Neural cell (in vitro differentiated cells): ENCODE results near the gene BLOC1S5. TPM values are rescaled to one million over a fixed set of nuclear protein-coding genes. Genes with fewer than 3 reads are reported as not detected.

Source experiments
- H2AFZ ChIP-seq: fragments of 200-600, 300-800 bp; sonication (generic), shearing (Covaris generic); 2 replicates; pipeline ENCODE4 v1.6.0; 2014; ENCODE audit warnings: low read depth, mild to moderate bottlenecking, antibody characterized with exemption, low read length, moderate library complexity
- H3F3A ChIP-seq: fragments of 200-600 bp; shearing (Covaris generic); 2 replicates; pipeline ENCODE4 v1.6.1; 2016; ENCODE audit warnings: mild to moderate bottlenecking, moderate library complexity, mixed read lengths, antibody characterized with exemption, low read length; ENCODE audit not compliant: insufficient read depth, poor library complexity, severe bottlenecking
- H3K27ac ChIP-seq: fragments of 200-600, 300-800 bp; sonication (generic), shearing (Covaris generic); 2 replicates; pipeline ENCODE4 v1.5.1; 2014; ENCODE audit warnings: mild to moderate bottlenecking, low read length, moderate library complexity
- H3K27me3 ChIP-seq: fragments of 300-800, 200-600 bp; sonication (generic), shearing (Covaris generic); 2 replicates; pipeline ENCODE4 v1.6.0; 2014; ENCODE audit warnings: mild to moderate bottlenecking, low read depth, low read length, moderate library complexity; ENCODE audit not compliant: insufficient read depth
- H3K36me3 ChIP-seq: fragments of 300-800, 200-600 bp; sonication (generic), shearing (Covaris generic); 2 replicates; pipeline ENCODE4 v1.5.1; 2014; ENCODE audit warnings: mild to moderate bottlenecking, antibody characterized with exemption, low read length, moderate library complexity; ENCODE audit not compliant: insufficient read depth
- H3K4me2 ChIP-seq: fragments of 300-800, 200-600 bp; sonication (generic), shearing (Covaris generic); 2 replicates; pipeline ENCODE4 v1.6.0; 2014; ENCODE audit warnings: mild to moderate bottlenecking, low read length
- H3K4me3 ChIP-seq: fragments of 300-800, 200-600 bp; sonication (generic), shearing (Covaris generic); 2 replicates; pipeline ENCODE4 v1.5.1; 2014; ENCODE audit warnings: mild to moderate bottlenecking, low read length, moderate library complexity
- H3K79me2 ChIP-seq: fragments of 200-600 bp; shearing (Covaris generic); replicated peaks from 2 replicates; pipeline ENCODE4 v1.6.0; 2014; ENCODE audit warnings: mild to moderate bottlenecking, low read length, moderate library complexity; ENCODE audit not compliant: insufficient read depth
- H3K9ac ChIP-seq: fragments of 300-800, 200-600 bp; sonication (generic), shearing (Covaris generic); 2 replicates; pipeline ENCODE4 v1.6.1; 2016; ENCODE audit warnings: mild to moderate bottlenecking, low read length, mixed read lengths
- H3K9me2 ChIP-seq: fragments of 200-600 bp; shearing (Covaris generic); 2 replicates; pipeline ENCODE4 v1.6.1; 2016; ENCODE audit warnings: mild to moderate bottlenecking, low read length, mixed read lengths; ENCODE audit not compliant: insufficient read depth
- H3K9me3 ChIP-seq: fragments of 200-600, 300-800 bp; sonication (generic), shearing (Covaris generic); 2 replicates; pipeline ENCODE4 v1.6.1; 2016; ENCODE audit warnings: mild to moderate bottlenecking, mixed run types, low read length, moderate library complexity, mixed read lengths
- H4K20me1 ChIP-seq: fragments of 200-600 bp; shearing (Covaris generic); 2 replicates; pipeline ENCODE4 v1.6.1; 2016; ENCODE audit warnings: mild to moderate bottlenecking, mixed run types; ENCODE audit not compliant: insufficient read depth
- CTCF ChIP-seq: fragments of 450-650 bp; IDR thresholded peaks from 2 replicates; pipeline ENCODE4 v1.5.1; 2014; ENCODE audit warnings: antibody characterized with exemption, mild to moderate bottlenecking, moderate library complexity; ENCODE audit not compliant: poor library complexity, severe bottlenecking
- EP300 ChIP-seq: fragments of 450-650 bp; conservative IDR thresholded peaks from 2 replicates; pipeline ENCODE4 v1.6.1; 2014; ENCODE audit warnings: antibody characterized with exemption, mild to moderate bottlenecking, moderate library complexity; ENCODE audit not compliant: poor library complexity, severe bottlenecking
- EZH2 ChIP-seq: fragments of 200-600, 300-800 bp; shearing (Covaris generic), sonication (generic); IDR thresholded peaks from 2 replicates; pipeline ENCODE4 v1.6.1; 2014; ENCODE audit warnings: antibody characterized with exemption, low read length, borderline replicate concordance, mild to moderate bottlenecking; ENCODE audit not compliant: insufficient read depth, poor library complexity, severe bottlenecking
- MXI1 ChIP-seq: fragments of 450-650 bp; conservative IDR thresholded peaks from 2 replicates; pipeline ENCODE4 v1.6.1; 2014; ENCODE audit warnings: antibody characterized with exemption, mild to moderate bottlenecking; ENCODE audit not compliant: poor library complexity, severe bottlenecking
- POLR2AphosphoS5 ChIP-seq: IDR thresholded peaks from 2 replicates; pipeline ENCODE4 v1.6.1; 2012
- RAD21 ChIP-seq: fragments of 450-650 bp; conservative IDR thresholded peaks from 2 replicates; pipeline ENCODE4 v1.6.1; 2014; ENCODE audit warnings: antibody characterized with exemption, mild to moderate bottlenecking, moderate library complexity
- SMC3 ChIP-seq: fragments of 450-650 bp; conservative IDR thresholded peaks from 2 replicates; pipeline ENCODE4 v1.6.1; 2014; ENCODE audit warnings: antibody characterized with exemption, mild to moderate bottlenecking, moderate library complexity; ENCODE audit not compliant: poor library complexity
- TAF1 ChIP-seq: IDR thresholded peaks from 2 replicates; pipeline ENCODE4 v1.6.1; 2012; ENCODE audit warnings: low read depth
- polyA plus RNA-seq: library from polyadenylated mRNA; depleted of rRNA; stranded (reverse); fragments of >200 nt; gene quantifications from 2 replicates; pipeline ENCODE4 v1.2.3, GENCODE V29; 2014
- TF ChIP-seq, protein P1 (sequence below): IDR thresholded peaks from 2 replicates; pipeline ENCODE4 v1.6.1; 2012; ENCODE audit warnings: borderline replicate concordance

Gene BLOC1S5
- polyA plus RNA-seq, 1 donor from 2014 or later: 12.2 TPM

DNA sequence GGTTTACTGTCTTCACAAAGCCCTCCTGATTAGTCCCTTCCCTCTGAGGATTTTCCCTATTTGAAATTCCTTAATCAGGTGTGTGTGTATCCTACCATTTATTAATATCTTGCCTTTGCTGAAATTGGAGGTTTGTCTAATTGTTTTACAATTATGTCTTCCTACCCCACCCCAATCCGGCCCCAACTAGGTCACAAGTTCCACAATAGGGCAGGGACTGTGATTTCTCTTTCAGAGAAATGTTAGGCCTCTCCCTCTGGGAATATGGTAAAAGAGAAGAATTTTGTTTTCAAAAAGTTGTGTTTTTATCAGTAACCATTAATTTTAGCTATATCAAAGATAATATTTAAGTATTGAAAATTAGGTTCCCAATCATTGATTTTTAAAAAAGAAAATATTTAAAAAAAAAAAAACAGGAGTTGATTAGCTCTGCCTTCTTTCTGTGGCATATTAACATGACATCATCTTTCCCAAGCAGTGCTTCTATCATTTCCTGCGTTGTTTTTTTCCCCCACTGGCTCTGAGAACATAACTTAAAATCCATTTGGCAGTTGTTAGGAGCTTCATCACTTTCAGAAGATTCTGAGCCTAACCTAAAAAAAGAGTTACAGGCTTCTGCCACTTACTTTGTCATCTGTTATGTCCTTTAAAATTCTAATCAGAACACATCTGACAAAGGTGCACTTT, 36.1 kb downstream of the BLOC1S5 start:
- TF ChIP-seq, protein P1, sequence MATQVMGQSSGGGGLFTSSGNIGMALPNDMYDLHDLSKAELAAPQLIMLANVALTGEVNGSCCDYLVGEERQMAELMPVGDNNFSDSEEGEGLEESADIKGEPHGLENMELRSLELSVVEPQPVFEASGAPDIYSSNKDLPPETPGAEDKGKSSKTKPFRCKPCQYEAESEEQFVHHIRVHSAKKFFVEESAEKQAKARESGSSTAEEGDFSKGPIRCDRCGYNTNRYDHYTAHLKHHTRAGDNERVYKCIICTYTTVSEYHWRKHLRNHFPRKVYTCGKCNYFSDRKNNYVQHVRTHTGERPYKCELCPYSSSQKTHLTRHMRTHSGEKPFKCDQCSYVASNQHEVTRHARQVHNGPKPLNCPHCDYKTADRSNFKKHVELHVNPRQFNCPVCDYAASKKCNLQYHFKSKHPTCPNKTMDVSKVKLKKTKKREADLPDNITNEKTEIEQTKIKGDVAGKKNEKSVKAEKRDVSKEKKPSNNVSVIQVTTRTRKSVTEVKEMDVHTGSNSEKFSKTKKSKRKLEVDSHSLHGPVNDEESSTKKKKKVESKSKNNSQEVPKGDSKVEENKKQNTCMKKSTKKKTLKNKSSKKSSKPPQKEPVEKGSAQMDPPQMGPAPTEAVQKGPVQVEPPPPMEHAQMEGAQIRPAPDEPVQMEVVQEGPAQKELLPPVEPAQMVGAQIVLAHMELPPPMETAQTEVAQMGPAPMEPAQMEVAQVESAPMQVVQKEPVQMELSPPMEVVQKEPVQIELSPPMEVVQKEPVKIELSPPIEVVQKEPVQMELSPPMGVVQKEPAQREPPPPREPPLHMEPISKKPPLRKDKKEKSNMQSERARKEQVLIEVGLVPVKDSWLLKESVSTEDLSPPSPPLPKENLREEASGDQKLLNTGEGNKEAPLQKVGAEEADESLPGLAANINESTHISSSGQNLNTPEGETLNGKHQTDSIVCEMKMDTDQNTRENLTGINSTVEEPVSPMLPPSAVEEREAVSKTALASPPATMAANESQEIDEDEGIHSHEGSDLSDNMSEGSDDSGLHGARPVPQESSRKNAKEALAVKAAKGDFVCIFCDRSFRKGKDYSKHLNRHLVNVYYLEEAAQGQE: no peak
- no peak for TF ChIP-seq TAF1
- no peak for TF ChIP-seq MXI1
- no peak for TF ChIP-seq EZH2
- no peak for TF ChIP-seq CTCF
- no peak for TF ChIP-seq POLR2AphosphoS5
- TF ChIP-seq RAD21: no peak
- no peak for TF ChIP-seq EP300
- no peak for TF ChIP-seq SMC3
- Histone ChIP-seq H3K27ac (no peak overlapping the region), H3K79me2 (no peaks in the 10 kb centered on the region), H3K9me2 (no peaks in the 10 kb centered on the region), H3K9me3 (no peaks in the 10 kb centered on the region), H3K4me3 (no peak overlapping the region), H3K27me3 (no peaks in the 10 kb centered on the region), H3F3A (no peaks in the 10 kb centered on the region), H3K9ac (no peak overlapping the region), H4K20me1 (no peaks in the 10 kb centered on the region), H3K36me3 (peaks cover 4% of the 10 kb centered on the region), H3K4me2 (no peak overlapping the region), H2AFZ (no peak overlapping the region)

DNA sequence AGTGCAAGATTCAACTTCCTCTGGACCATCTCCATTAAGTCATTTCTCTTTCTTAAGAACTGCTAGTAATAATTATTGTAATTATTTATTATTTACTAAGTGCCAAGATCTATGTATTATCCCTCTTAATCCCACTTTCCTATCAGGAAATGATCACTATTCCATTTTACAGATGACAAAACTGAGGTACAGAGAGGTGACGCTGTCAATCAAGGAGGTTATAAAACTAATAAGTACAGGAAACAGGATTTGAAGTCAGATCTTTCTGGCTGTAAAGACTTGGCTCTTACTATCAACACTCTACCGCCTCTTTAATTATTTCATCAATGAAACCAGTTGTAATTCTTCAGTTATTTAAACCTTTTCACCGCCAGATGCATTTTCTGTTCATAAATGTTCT, 37.4 kb downstream of the BLOC1S5 start:
- no peak overlapping the region for H2AFZ ChIP-seq
- no peaks in the 10 kb centered on the region for H3K79me2 ChIP-seq
- no peak overlapping the region for H3K4me3 ChIP-seq
- no peak for TF ChIP-seq EP300
- no peak for TF ChIP-seq TAF1
- TF ChIP-seq, protein P1: no peak
- TF ChIP-seq EZH2: no peak
- no peak for TF ChIP-seq POLR2AphosphoS5
- TF ChIP-seq SMC3: no peak
- TF ChIP-seq MXI1: no peak
- TF ChIP-seq CTCF: no peak
- TF ChIP-seq RAD21: no peak
- no peaks in the 10 kb centered on the region for H3K27me3 ChIP-seq
- H3K27ac ChIP-seq: no peak overlapping the region
- H3K9me2 ChIP-seq: no peaks in the 10 kb centered on the region
- H3F3A ChIP-seq: no peaks in the 10 kb centered on the region
- H3K9me3 ChIP-seq: no peaks in the 10 kb centered on the region
- H3K36me3 ChIP-seq: peaks cover 4% of the 10 kb centered on the region
- H3K4me2 ChIP-seq: no peak overlapping the region
- H3K9ac ChIP-seq: no peak overlapping the region
- H4K20me1 ChIP-seq: no peaks in the 10 kb centered on the region
